Right lobe of liver (tissue), 6 donors: ENCODE measurements around the gene FMN2. TPM values are rescaled to one million over a fixed set of nuclear protein-coding genes. Genes with fewer than 3 reads are reported as not detected.

ENCODE experiments used
- ATAC-seq, 4 donors: fragments of 200-7000 bp; cut with Tn5 transposase; one replicate each; pipeline ENCODE4 v1.9.1; 2020; ENCODE audit warnings: mild to moderate bottlenecking in 4 of 4, moderate library complexity in 4 of 4
- DNase-seq, 3 donors: peaks; one replicate each; pipeline ENCODE4 v3.0.0-alpha.2; 2020
- H3K27ac ChIP-seq, 3 donors: fragments of 200-600 bp; one replicate each; pipeline ENCODE4 v1.8.0; 2022
- H3K27me3 ChIP-seq, 2 donors: fragments of 200-600 bp; one replicate each; pipeline ENCODE4 v1.8.0; 2022
- H3K36me3 ChIP-seq, 4 donors: fragments of 200-600 bp; sonication (generic) in 1 of 4; one replicate each; pipeline versions ENCODE4 v1.5.1 to v1.8.0; 2017 to 2022; ENCODE audit warnings: control low read depth in 1 of 4
- H3K4me1 ChIP-seq, 4 donors: fragments of 200-600 bp; sonication (generic) in 1 of 4; one replicate each; pipeline versions ENCODE4 v1.5.1 to v1.8.0; 2017 to 2022; ENCODE audit warnings: control low read depth in 1 of 4
- H3K4me3 ChIP-seq, 3 donors: fragments of 200-600 bp; one replicate each; pipeline ENCODE4 v1.8.0; 2022
- H3K9me3 ChIP-seq, 4 donors: fragments of 200-600 bp; sonication (generic) in 1 of 4; one replicate each; pipeline versions ENCODE4 v1.5.1 to v1.8.0; 2017 to 2022; ENCODE audit warnings: control low read depth in 1 of 4
- POLR2A ChIP-seq: fragments of 450-650 bp; IDR thresholded peaks from one replicate; pipeline ENCODE4 v1.6.1; 2017; ENCODE audit warnings: antibody characterized with exemption, mild to moderate bottlenecking
- WGBS: methylation state at CpG from one replicate; pipeline ENCODE4 v1.1.6; 2018; ENCODE audit warnings: low coverage, low lambda C conversion rate; ENCODE audit not compliant: insufficient coverage; ENCODE audit errors: missing lambda C conversion rate; 5-methylcytosine and 5-hydroxymethylcytosine counted together
- intact Hi-C, 2 donors: fragments of 100-400 bp; cut with DNase I; formaldehyde crosslinking; loops; one replicate each; pipeline versions ENCODE4 v1.11.2 to v1.14.1; 2022
- total RNA-seq, 6 experiments: library from RNA; depleted of rRNA in 2 of 6; stranded (reverse); fragments of >200 nt in 2 of 6; fragmentation: NEBNext Ultra II Directional in 3 of 6; extraction: Animal tissue kit (Norgen Biotek cat#: 25700) in 3 of 6; gene quantifications; one replicate each; pipeline versions ENCODE4 v1.1.0 to v1.2.4, GENCODE V29; 2016 to 2023
- TF ChIP-seq, protein P1 (sequence below), 4 donors: fragments of 200-600 bp in 3 of 4; fragments of 450-650 bp in 1 of 4; IDR thresholded peaks; one replicate each; pipeline versions ENCODE4 v1.5.1 to v1.8.0; 2016 to 2022; ENCODE audit warnings: antibody characterized with exemption in 4 of 4, mild to moderate bottlenecking in 2 of 4
- donor health status: DM: no; HTN: yes; CAD: no.
- donor health status: DM: no; HTN: no; CAD: no.
- donor health status: DM: no; HTN: no; CAD: no.
- donor health status: DM: no; HTN: yes; CAD: no.
- donor health status: DM: no; HTN: yes; CAD: no.

FMN2 gene
- total RNA-seq, 6 experiments from 2014 or later: 0.12 TPM; not detected in 5

DNA sequence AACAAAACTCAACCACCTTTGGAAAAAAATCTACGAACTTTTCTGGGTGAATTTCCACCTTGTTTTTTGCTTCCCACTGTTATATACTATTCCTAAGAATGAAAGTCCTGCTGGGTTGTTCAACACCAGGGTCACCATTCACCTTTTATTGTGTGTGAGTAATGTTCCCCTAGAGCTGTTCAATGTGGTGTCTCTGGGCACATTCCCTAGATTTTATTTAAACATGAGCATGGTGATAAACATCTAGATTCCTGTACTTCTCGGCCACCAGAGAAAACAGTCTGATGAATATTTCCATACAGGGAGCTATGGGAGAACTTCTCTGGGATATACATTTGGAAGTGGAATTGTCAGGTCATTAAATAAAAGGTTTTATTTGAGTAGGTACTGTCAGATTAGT, 13.0 kb downstream of the FMN2 start:
- ATAC-seq (no peak), DNase-seq (no peak)
- intact Hi-C loops: no loop called here
- WGBS: 35% methylated on average over 2 of the region's 2 CpGs
- H3K9me3 ChIP-seq: no peaks in the 10 kb centered on the region
- no peaks in the 10 kb centered on the region for H3K36me3 ChIP-seq
- no peaks in the 10 kb centered on the region for H3K27me3 ChIP-seq
- no peak for TF ChIP-seq POLR2A
- TF ChIP-seq, protein P1, sequence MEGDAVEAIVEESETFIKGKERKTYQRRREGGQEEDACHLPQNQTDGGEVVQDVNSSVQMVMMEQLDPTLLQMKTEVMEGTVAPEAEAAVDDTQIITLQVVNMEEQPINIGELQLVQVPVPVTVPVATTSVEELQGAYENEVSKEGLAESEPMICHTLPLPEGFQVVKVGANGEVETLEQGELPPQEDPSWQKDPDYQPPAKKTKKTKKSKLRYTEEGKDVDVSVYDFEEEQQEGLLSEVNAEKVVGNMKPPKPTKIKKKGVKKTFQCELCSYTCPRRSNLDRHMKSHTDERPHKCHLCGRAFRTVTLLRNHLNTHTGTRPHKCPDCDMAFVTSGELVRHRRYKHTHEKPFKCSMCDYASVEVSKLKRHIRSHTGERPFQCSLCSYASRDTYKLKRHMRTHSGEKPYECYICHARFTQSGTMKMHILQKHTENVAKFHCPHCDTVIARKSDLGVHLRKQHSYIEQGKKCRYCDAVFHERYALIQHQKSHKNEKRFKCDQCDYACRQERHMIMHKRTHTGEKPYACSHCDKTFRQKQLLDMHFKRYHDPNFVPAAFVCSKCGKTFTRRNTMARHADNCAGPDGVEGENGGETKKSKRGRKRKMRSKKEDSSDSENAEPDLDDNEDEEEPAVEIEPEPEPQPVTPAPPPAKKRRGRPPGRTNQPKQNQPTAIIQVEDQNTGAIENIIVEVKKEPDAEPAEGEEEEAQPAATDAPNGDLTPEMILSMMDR (IDR thresholded peaks at IDR 0.05): no peak
- H3K27ac ChIP-seq: no peak overlapping the region
- H3K4me3 ChIP-seq: no peak overlapping the region
- no peaks in the 10 kb centered on the region for H3K4me1 ChIP-seq

DNA sequence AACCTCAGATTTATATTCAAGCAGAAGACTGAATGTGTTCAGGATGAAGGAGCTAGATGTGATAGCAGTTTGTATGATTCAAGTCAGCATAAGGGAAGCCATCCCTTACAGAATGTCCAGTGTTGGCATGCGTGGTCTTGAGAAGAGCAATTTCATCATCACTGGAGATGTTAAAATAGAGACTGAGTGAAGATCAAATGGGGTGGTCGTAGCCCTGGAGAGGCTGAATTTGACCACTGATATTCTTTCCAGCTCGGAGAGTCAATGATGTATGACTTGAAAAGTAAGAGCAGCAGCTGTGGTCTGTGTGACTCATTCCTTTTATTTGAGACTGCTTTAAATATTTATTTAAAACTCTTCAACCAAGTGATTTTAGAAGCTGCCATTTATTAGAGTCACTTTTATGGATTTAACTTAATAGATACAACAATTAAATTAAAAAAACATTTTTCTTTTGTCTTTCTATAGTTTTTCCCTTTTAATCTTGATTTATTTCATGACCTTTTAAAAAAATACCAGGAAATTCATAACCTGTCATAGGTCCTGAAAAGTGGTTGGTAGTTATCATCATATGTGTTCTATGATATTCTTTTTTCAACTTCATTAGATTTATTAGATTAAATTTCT, 15.5 kb downstream of the FMN2 start:
- DNase-seq: no peak
- no peak overlapping the region for H3K4me3 ChIP-seq
- no peaks in the 10 kb centered on the region for H3K4me1 ChIP-seq
- H3K36me3 ChIP-seq: no peaks in the 10 kb centered on the region
- H3K9me3 ChIP-seq: no peaks in the 10 kb centered on the region
- intact Hi-C loops: no loop called here
- no peak overlapping the region for H3K27ac ChIP-seq
- TF ChIP-seq, protein P1 (IDR thresholded peaks at IDR 0.05): no peak
- no peak for TF ChIP-seq POLR2A
- ATAC-seq: no peak
- WGBS: 59% methylated on average over 3 of the region's 3 CpGs
- H3K27me3 ChIP-seq: no peaks in the 10 kb centered on the region

DNA sequence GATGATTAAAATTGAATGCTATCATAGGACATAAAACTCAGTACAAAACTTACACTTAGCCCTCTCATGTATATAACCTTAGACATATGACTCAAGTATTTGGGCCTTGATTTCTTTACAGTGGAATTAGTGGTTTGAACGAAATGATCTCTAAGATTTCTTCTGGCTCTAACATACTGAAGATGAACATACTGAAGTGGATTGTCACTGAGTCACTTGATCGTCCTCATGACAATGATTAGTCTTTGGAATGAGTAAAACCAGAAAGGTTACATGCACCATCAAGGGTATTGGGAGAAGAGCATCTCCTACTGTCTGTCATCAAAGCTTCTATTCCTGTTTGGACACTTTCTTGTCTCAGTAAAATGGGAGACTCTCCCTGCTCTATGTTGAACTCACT, 17.4 kb downstream of the FMN2 start:
- Histone ChIP-seq H3K27ac (no peak overlapping the region), H3K4me3 (no peak overlapping the region), H3K36me3 (no peaks in the 10 kb centered on the region), H3K9me3 (no peaks in the 10 kb centered on the region), H3K4me1 (no peaks in the 10 kb centered on the region), H3K27me3 (no peaks in the 10 kb centered on the region)
- intact Hi-C loops: no loop called here
- WGBS: 30% methylated on average over 2 of the region's 2 CpGs
- no peak for DNase-seq
- no peak for ATAC-seq
- TF ChIP-seq POLR2A: no peak
- TF ChIP-seq, protein P1 (IDR thresholded peaks at IDR 0.05): no peak

DNA sequence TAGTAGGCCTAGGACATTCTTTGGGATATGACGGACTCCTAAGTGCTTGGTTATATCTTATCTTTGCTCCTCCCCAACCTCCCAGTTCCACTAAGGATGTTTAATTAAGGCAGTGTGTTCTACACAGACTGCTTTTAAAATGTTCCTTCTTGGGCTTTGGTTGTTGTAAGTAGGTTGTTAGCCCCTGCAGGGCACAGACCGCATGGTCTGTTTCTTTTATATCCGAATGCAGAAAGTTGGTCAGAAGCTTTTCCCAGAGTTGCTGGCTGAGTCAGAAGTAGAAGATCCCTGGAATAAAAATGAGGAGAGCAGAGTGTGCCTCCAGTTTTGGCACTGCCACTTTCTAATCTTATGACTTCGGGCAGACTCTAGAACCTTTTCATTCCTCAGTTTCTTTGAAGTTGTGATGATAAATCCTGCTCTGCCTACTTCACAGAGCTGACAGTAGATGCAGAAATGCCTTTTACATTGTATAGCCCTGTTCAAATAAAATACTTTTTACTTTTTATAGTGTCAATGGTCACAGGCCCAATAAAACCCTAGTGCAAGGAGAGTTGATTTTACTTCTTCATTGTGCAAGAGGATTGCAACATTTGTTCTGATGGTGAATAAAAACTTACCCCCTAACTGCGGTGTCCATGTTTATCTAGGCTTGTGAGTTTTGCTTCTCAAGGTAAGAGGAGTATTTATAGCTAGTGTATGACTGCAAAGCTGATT, 18.4 kb downstream of the FMN2 start:
- TF ChIP-seq, protein P1 (IDR thresholded peaks at IDR 0.05): no peak
- TF ChIP-seq POLR2A: no peak
- Histone ChIP-seq H3K4me3 (no peak overlapping the region), H3K9me3 (no peaks in the 10 kb centered on the region), H3K36me3 (no peaks in the 10 kb centered on the region), H3K27ac (no peak overlapping the region), H3K4me1 (no peaks in the 10 kb centered on the region), H3K27me3 (no peaks in the 10 kb centered on the region)
- intact Hi-C loops: no loop called here
- no peak for DNase-seq
- no peak for ATAC-seq
- WGBS: 34% methylated on average over 5 of the region's 5 CpGs
